Suppressor macrophage treated with lipopolysaccharide for 1 hour (primary cell): Measurements from ENCODE around the gene SIX5.

Experiments
- DNase-seq, 3 donors: peaks; one replicate each; pipeline ENCODE4 v3.0.0-alpha.2; 2020 to 2022

The SIX5 gene

DNA sequence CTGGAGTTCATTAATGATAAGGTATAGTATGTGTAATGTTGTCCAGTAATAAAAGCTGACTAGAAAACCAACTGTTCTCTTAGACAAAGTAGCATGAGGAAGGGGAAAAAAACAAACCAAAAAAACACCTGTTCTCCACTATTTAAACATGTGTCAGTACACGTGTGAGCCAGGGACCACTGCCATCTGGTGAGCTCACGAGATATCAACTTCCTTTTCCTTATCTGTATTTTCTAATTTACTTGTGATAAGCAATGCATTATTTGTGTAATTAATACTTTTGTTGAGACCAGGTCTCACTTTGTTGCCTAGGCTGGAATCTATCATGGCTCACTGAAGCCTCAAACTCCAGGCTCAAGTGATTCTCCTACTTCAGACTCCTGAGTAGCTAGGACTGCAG lies 4.3 kb upstream of the SIX5 start:
- DNase-seq, result no peak

DNA sequence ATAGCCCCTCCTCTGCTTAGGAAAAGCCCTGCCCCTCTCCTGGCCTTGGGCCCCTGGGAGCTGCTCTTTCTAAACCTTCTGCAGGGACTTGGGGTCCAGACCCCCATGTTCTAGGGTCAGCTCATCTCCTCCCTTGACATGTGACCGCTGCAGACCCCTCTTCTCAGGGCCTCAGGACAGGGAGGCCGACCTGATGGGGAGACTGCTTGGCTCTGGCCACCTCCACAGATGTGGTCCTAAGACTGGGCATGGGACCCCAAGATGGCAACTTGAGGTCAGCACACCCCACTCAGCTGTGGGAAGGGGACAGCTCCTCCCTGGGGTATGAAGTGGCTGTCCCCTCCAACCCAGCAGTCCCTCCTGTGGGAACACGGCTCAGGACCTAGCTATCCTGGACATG lies 3.9 kb upstream of the SIX5 start:
- DNase-seq, result no peak

DNA sequence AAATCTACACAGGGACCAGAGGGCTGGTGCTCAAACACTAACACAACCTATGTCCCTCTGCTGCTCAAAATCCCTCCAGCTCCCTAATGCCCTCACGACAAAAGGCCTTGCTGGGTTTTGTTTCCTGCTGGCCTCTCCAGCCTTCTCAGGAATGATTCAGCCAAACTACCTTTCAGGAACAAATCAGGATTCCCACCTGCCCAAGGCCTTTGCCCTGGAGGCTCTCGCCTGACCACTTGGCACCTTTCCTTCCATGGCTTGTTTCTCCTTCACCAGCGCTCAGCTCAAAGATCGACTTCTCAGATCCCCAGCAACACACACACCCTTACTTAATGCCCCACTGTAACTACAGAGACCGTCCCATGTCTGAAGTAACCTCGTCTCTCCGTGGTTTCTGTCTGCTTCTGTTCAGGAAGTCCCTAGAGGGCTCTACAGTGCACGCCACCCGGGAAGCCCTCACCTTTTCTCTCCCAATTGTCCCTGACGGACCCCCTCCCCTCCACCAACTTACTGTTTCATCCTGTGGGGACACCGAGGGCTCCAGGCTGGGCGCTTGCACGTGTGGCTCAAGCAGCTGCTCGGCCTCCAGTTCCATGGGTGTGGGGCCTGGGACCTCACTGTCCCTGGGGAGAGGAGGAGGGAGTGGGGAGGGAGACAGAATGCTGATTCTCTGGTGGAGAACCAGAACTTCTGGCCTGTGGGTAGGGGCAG lies 3.2 kb upstream of the SIX5 start:
- no peak for DNase-seq

DNA sequence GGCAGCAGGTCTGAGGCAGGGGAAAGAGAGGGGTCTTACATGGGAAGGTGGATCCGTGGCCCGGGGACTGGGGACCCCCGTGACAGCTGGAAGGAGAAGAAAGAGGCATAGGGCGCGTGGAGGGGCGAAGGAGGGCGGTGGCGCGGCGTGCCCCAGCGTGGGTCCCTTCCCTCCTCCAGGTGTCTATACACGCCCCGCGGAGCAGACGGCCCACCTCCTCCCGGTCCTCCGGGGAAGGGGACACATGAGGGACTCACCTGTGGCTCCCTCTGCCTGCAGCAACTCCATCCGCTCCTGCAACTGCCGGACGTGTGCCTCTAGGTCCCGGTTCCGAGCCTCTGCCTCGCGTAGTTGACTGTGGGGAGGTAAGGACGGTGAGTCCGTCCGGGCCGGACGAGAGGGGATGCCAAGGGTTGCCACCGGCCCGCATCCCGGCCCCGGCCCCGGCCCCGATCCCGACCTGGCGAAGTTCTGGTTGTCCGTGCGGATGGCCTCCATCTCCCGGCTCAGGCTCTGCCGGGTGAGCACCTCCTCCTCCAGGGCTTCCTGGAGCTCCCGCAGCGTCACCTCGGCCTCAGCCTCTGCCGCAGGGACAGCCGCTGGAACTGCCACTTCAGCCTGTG lies 2.4 kb upstream of the SIX5 start:
- no peak for DNase-seq

DNA sequence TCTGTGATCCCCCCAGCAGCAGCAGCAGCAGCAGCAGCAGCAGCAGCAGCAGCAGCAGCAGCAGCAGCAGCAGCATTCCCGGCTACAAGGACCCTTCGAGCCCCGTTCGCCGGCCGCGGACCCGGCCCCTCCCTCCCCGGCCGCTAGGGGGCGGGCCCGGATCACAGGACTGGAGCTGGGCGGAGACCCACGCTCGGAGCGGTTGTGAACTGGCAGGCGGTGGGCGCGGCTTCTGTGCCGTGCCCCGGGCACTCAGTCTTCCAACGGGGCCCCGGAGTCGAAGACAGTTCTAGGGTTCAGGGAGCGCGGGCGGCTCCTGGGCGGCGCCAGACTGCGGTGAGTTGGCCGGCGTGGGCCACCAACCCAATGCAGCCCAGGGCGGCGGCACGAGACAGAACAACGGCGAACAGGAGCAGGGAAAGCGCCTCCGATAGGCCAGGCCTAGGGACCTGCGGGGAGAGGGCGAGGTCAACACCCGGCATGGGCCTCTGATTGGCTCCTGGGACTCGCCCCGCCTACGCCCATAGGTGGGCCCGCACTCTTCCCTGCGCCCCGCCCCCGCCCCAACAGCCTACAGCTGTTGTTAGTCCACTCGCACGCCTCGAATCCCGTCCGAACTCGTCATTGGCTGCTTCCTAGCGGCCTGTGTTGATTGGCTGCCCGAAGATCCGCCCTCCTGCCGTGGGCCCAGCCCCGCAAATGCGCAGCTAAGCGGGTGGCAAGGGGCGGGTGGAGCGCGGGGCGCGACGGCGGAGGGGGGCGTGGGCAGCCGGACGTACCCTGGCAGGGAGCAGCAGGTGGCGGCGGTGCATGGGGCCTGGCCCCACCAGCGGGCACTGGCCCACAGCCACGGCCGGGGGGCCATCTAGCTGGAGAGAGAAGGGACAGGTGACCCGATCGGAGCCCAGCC lies 1.4 kb upstream of the SIX5 start:
- peak; percentile 91 to 97 (median 93) for DNase-seq

DNA sequence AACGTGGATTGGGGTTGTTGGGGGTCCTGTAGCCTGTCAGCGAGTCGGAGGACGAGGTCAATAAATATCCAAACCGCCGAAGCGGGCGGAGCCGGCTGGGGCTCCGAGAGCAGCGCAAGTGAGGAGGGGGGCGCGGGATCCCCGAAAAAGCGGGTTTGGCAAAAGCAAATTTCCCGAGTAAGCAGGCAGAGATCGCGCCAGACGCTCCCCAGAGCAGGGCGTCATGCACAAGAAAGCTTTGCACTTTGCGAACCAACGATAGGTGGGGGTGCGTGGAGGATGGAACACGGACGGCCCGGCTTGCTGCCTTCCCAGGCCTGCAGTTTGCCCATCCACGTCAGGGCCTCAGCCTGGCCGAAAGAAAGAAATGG lies 754 bp upstream of the SIX5 start:
- DNase-seq, result peak; percentile 28 to 44 (median 39)

DNA sequence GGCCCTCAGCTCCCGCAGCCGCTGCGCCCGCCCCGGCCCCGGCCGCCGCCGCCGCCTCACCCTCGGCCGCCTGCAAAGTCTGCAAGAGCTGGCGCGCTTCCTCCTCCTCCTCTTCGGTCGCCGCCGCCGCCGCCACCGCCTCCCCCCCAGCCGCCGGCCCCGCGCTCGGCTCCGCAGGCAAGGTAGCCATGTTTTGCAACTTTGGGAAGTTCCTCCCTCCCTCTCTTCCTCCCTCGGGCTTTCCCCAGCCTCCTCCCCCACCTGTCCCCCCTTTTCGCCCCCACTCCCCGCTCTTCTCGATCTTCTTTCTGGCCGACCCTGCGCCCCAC lies 433 bp downstream of the SIX5 start:
- peak; percentile 66 to 83 (median 69) for DNase-seq

DNA sequence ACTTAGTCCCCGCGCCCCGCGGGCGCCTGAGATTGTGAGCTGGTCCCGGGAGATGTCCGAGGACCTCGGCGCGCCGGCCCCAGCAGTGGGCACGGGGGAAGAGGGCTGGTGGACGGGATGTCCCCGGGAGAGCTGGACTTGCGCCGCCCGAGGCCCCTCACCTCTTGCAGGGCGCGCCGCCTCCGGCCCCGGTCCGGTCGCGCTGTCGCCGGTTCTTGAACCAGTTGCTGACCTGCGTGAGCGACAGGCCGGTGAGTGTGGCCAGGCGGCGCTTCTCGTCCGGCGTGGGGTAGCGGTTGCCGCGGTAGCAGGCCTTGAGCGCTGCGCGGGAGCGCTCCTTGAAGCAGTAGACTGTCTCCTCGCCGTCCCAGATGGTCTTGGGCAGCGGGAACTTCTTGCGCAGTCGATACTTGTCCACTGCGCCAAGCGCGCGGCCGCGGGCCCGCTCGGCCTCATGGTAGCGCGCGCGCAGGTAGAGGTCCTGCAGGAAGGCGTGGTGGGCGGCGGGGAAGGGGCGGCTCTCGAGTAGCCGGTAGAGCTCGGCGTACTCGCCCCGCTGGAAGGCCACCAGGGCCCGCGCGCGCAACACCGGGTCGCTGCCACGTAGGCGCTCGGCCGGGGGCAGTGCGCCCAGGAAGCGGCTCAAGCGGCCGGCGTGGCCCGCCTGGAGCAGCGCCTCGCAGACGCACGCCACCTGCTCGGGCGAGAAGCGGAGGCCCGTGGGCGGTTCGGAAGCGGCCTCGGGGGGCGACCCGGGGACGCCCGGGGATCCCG lies 984 bp downstream of the SIX5 start:
- peak; percentile 22 to 59 (median 36) for DNase-seq

DNA sequence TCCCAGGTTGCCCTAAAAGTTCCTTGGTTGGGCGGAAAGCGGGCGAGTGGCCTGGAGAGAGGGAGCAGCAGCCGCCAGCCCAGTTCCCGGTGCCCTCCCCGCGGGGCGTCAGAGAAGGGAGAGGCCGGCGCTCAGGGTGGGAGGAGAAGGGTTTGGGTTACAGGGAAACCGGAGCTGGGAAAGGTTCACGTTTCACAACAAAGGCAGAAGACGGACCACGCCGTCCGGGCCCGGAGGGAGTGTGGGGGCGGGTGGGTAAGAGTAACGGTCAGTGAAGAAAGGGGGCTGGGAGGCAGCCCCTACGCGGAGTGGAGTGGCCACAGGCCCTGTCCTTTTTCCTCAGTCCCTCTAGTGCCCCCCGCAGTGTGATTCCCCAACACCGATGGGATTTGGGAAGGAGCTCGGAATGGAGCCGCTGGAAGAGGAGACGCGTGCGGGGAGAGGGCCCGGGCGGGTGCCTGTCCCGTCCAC lies 1.6 kb downstream of the SIX5 start:
- peak in 1 of 3 donors; percentile 23 for DNase-seq

DNA sequence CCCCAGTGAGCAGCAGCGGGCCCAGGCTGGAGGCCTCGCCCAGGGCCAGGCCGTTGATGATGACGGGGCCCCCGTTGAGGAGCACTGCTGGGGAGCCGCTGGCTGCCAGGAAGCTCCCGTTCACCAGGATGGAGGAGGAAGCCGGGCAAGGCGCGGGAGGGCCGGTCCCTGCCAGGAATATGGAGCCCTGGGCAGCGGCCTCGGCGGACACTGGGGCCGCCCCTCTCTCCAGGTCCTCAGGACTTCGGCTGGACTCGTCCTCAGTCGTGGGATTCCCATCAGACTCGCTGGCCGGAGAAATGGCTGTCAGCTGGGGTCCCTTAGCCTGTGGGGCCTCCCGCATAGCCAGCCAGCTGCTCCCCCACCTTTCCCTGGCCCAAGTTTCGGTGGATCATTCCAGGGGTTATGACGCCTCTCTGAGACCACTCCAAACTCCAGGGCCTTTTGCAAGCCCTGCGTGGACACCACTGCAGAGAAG lies 2.1 kb downstream of the SIX5 start:
- no peak for DNase-seq

DNA sequence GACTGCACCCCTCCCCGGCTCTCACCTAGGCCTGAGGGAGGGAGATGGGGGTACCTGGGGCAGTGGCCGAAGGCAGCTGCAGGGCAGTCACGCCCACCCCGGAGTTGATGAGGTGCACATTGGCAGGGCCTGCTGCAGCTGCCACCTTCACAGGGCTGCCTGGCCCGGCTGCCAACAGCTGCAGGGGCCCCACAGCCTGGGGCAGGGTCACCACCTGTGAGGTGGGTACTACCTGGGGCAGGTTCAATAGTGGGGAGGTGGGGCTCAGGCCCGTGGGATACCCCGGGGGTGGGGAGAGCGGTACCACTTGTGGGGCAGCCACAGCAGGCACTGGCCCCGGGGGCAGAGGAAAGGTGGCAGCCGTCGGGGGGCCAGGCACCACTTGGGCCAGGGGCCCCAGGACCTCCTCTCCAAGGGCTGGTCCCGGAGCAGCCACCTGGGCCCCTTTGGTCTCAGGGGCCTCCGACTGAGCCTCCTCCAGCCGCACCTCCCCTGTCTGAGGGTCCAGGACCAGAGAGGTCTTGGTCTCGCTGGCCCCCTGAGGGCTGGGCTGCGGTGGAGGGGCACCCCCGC lies 2.7 kb downstream of the SIX5 start:
- no peak for DNase-seq

DNA sequence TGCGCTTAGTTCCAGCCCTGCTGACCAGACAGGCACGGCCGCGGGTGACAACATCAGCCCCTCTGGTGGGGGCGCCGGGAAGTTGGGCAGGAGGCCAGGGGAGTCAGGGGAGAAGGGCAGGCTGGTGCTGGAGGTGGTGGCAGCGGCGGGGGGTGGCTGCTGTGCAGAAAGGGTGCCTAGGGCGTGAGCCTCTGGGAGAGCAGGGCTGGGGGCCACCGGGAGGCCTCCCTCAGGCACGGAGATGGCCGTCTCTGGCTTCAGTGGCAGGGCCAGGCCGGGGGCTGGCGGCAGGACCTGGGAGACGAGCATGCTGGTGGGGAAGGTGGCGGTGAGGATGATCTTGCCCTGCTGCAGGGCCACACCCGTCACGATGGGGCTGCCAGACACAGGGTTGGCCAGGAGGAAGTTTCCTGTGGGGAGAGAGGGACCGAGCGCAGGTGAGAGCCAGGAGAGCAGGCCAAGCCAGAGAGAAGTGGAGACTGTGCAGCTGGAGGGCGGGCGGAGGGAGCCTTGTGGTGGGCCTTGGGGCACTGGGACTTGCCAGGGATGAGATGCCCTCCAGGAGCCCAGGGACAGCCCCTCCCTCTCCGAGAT lies 3.3 kb downstream of the SIX5 start:
- no peak for DNase-seq

DNA sequence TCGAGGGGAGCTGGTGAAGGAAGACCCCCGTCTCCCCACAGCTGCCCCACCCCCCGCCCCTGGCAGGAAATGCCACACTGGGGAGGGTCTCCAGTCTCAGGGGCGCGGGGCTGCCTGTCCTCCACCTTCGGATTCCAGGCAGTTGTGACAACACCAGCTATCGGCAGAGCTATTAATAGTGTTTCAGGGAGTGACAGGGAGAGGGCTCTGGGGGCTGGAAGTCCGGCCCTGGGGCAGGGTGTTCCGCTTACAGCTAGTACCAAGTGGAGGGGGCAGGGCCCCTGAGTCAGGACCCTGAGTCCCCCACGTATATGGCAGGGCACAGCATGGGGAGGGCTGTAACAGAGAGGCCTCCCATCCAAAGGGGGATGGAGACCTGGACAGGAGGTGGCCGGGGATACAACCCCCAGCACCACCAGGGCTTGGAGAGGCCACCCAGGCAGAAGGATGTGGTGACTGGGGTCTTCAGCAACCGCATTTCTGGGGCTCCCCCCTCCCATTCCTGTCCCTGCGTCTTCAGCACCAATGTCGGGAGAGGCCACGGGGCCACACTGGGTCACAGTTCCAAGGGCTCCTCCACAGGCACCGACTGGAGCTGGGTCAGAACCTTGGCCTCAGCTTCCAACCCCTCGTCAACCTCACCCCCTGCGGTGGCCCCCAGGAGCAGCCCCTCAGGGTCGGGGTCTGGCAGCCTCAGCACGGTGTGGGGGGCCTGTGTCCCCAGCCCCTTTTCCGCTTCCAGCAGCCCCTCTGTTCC lies 3.9 kb downstream of the SIX5 start:
- DNase-seq, result no peak

DNA sequence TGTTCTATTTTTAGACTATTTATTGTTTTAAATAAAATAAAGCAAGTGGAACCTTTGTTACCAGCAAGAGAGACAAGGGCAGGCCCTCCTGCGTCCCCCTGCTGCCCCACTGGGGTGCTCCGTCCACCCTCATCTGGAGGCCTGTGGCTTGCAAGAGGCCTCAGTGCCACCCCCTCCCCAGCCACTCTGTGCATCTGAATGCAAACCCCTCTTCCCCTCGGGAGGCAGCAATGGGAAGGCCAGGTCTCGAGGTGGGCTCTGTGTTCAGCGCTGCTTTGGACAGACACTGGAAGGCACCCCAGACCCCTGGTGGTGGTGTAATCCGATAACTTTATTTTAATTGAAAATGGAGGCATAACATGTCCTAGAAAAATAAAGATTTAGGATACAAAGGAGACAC lies 4.6 kb downstream of the SIX5 start:
- no peak for DNase-seq

DNA sequence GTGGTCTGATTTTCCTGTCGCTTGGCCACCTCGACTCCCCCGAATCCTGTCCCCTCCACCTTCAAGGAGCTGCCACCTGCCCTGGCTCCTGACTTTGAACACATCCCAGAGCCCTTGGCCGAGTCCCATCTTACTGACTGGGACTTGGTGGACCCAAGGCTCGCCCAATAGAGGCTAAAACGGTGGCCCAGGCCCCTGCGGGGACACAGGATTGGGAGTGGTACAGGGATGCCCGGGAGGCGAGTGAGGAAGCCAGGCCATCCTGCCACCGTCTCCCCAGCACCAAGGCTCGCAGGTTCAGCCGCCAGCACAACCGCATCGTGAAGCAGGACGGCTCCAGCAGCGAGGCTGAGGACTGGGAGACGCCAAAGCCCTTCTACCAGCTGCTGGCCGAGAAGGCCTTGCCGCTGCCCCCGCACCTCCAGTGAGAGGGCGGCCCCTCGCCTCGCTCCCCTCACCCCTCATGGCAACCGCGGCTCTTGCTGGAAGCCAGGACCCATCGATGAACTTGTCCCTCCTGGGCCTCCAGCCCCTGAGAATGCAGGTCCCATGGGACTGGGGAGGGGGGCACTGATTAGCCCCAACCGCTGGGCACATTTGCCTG lies 5.3 kb downstream of the SIX5 start:
- DNase-seq, result no peak

DNA sequence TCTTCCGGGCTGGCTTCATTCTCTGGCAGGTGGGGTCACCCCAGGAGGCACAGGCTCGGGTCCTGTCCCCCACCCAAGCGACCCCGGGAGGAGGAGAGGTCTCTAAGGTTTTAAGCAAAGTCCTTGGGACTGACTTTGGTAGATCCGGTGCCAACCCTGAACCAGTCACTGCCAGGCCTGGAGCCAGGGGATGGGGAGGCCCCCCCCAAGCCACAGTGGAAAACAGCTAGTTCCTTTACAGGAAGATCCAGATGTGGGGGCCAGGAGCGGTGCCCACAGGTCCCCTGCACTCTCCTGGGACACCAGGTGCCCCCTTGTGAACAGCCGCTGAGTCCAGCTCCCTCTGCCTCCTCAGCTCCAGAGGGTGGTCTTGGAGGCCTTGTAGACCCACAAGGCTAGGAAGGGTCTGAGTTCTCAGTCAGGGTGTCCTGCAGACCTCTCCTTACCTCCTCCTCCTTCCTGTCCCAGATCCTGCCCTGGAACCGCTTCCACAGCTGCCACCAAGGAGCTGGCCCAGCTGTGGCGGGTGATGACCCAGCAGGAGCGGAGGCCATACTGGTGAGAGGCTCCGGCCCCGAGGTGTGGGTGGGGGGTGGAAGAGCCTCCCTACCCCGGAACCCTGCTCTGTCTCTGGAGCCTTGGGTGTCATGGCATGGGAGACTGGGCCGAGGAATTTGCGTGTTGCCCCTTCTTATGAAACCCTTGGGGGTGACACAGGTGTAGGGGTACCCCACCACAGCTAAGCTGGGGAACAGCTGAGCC lies 6.0 kb downstream of the SIX5 start:
- no peak for DNase-seq

DNA sequence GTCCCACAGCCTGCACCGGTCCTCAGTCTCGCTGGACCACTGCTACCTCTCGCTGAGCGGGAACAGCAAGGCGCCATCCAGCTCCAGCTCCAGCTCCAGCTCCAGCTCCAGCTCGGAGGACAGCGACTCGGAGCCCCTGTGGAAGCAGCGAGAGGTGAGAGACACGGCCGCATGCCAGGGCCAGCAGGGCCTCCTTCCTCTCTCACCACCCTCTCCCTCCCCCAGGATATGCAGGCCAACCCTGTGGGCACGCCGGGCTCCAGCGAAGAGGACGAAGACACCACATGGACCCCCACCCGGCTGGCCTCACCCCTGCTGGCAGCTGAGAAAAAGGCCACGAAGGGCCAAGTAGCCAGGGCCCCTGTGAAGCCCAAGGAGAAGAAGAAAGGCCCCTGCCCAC lies 7.3 kb downstream of the SIX5 start:
- DNase-seq, result no peak

DNA sequence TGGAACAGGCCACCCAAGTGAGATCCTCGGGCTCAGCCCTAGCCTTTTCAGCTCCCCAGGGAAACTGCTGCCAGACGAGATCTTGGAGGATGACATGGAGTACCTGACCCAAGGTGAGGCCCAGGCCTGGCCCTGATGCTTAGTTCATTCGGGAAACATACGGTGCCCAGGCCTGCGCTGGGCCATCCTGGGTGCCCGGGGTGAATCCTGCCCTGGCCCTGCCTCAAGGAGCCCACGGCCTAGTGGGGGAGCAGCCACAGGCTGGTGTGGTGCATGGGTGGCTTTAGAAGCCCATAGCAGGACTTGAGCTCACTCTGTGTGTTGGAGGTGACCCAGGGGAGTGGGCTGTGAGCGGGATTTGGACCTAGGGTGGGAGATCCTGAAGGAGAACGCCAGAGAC lies 10.1 kb downstream of the SIX5 start:
- DNase-seq, result no peak

DNA sequence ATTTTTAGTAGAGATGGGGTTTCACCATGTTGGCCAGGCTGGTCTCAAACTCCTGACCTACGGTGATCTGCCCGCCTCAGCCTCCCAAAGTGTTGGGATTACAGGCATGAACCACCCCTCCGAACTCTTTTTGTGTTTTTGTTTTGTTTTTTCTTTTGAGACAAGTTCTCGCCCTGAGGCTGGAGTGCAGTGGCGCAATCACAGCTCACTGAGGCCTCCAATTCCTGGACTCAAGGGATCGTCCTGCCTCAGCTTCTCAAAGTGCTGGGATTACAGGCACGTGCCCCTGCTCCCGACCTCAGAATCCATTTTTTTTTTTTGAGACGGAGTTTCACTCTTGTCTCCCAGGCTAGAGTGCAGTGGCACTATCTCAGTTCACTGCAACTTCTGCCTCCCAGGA lies 11.4 kb downstream of the SIX5 start:
- no peak for DNase-seq

DNA sequence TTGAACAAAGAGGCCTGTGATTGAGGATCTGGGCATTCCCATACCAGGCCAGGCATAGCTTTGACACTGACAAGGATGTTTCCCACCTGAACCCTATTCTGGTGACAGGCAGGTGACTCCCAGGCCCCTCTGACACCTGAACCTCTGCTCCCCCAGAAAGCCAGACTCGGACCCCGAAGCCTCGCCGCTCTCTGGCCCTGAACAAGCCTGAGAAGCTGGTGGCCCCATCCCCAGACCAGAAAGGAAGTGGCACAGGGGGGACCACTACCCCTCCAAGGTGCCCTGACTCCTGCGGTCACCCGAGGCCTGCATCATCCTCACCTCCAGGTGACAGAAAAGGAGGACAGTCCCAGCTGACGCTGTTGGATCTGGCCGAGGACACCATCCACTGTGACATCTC lies 14.7 kb downstream of the SIX5 start:
- DNase-seq, result no peak
